ENCODE results near the gene ARHGAP9. TPM values are rescaled to one million over a fixed set of nuclear protein-coding genes. Genes with fewer than 3 reads are reported as not detected.

The ARHGAP9 gene
- total and polyA plus RNA-seq, 2 of the 8 experiments (the other 6 are each of a cell fraction or from before 2014, with no cell fraction given) = 3.2 to 6.0 TPM

DNA sequence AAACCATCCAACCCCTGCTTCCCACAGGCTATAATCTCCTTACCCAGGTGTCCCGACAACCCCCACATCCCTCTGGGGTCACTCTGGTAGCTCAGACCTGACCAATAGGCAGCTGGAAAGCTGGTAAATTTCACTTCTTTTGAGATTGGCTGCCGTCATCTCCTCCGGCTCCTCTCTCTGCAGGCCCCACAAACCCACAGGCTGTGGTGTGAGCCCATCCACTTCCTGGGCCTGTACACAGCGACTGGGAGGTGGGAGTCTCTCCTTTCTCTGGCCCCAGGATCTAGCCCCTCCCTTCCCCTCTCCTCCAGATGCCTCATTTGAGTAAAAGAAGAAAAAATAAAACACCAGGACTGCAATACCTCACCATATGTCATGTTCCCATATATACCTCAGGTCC lies 44.4 kb downstream of the ARHGAP9 start:
- DNase-seq (ENCODE audit: low read depth in 1 of 2, low spot score in 2 of 2) = no peak
- Histone ChIP-seq H4K5ac (ENCODE audit: insufficient read length, low read depth, low read length) (no peak overlapping the region), H4K20me1 (replicated peaks in 1 of 2; ENCODE audit: control insufficient read depth in 1 of 2, insufficient read depth in 2 of 2, low read length in 2 of 2) (no peaks in the 10 kb centered on the region), H3K4ac (replicated peaks; ENCODE audit: insufficient read length, low read depth, low read length) (no peak overlapping the region), H3K9ac (replicated peaks in 1 of 4; ENCODE audit: extremely low read depth in 1 of 4, low read depth in 3 of 4, low read length in 3 of 4) (no peak overlapping the region), H3K27ac (ENCODE audit: low read depth, low read length) (no peak overlapping the region), H2BK20ac (ENCODE audit: low read length) (no peak overlapping the region), H2AK5ac (ENCODE audit: low read depth, low read length) (no peak overlapping the region), H3K4me3 (ENCODE audit: extremely low read depth in 1 of 4, insufficient read depth in 2 of 4, low read depth in 3 of 4, low read length in 4 of 4) (no peak overlapping the region), H3K79me2 (ENCODE audit: control insufficient read depth in 1 of 2, insufficient read depth in 2 of 2, low read length in 2 of 2) (no peaks in the 10 kb centered on the region), H3K4me2 (ENCODE audit: insufficient read depth in 1 of 2, low read depth in 2 of 2, low read length in 2 of 2) (no peak overlapping the region), H3K23me2 (ENCODE audit: low read depth, low read length) (no peaks in the 10 kb centered on the region; the same call in 1 of the 2 replicates), H2BK120ac (replicated peaks; ENCODE audit: low read depth, low read length) (no peak overlapping the region), H4K91ac (replicated peaks; ENCODE audit: insufficient read length, low read length) (no peak overlapping the region), H4K8ac (ENCODE audit: extremely low read depth, insufficient read depth, low read length) (peak overlapping the region; percentile 79; the same call in 1 of the 2 replicates), H3K36me3 (ENCODE audit: control insufficient read depth in 2 of 4, insufficient read depth in 4 of 4, low read length in 3 of 4) (no peaks in the 10 kb centered on the region), H3K27me3 (replicated peaks in 1 of 4; ENCODE audit: control insufficient read depth in 3 of 4, extremely low read depth in 1 of 4, insufficient read depth in 3 of 4, low read length in 3 of 4) (no peaks in the 10 kb centered on the region), H2BK5ac (ENCODE audit: low read depth, low read length) (no peak overlapping the region; the same call in 1 of the 2 replicates), H3K23ac (ENCODE audit: insufficient read length) (no peak overlapping the region), H3K4me1 (replicated peaks in 1 of 4; ENCODE audit: control insufficient read depth in 3 of 4, insufficient read depth in 4 of 4, low read length in 3 of 4) (0 out of 7 replicates have a peak, but pooled peaks cover 0 to 3% (median 0%) of the 10 kb centered on the region in 4 experiments), H3K9me3 (ENCODE audit: insufficient read depth in 2 of 2, low read depth in 1 of 2, low read length in 1 of 2) (no peaks in the 10 kb centered on the region), H2BK12ac (ENCODE audit: low read depth, low read length) (no peak overlapping the region), H3K14ac (ENCODE audit: insufficient read length) (no peak overlapping the region), H3K18ac (ENCODE audit: extremely low read depth, low read length) (no peak overlapping the region; the same call in 1 of the 2 replicates), H3K56ac (replicated peaks; ENCODE audit: insufficient read length, low read depth, low read length) (no peak overlapping the region), H2BK15ac (ENCODE audit: low read length) (no peak overlapping the region), H3K79me1 (ENCODE audit: low read depth, low read length) (no peaks in the 10 kb centered on the region), H2AFZ (ENCODE audit: low read length) (no peak overlapping the region; the same call in 1 of the 2 replicates)
- ChIA-PET POLR2A (ENCODE audit: partially characterized antibody) (interaction anchor here (0.6 to 13.2 kb wide), 5 partner anchors 12 to 193 kb away, joined by 3 to 168 read pairs (median 5); partner anchors contain the start of genes GLI1 and INHBE), CTCF (ENCODE audit: partially characterized antibody) (interaction anchor here (0.6 to 7.7 kb wide), 8 partner anchors 17 to 170 kb away, joined by 3 to 112 read pairs (median 4); partner anchors contain the start of gene INHBE)
- 92% methylated on average over 4 of the region's 4 CpGs; no CpG with 5 or more reads in 1 of the 2 experiments for WGBS, 2 experiments (ENCODE audit: extremely low coverage in 1 of 2, insufficient coverage in 1 of 2, insufficient read length in 1 of 2, insufficient replicate concordance in 2 of 2, low coverage in 1 of 2, low lambda C conversion rate in 2 of 2, missing lambda C conversion rate in 1 of 2)
- no peak for TF ChIP-seq POLR2A (IDR thresholded peaks at IDR 0.05; ENCODE audit: control extremely low read depth in 1 of 2, low read depth in 2 of 2, low read length in 2 of 2)
- no peak for TF ChIP-seq HDAC6 (IDR thresholded peaks at IDR 0.05; ENCODE audit: low read depth, low read length)
- no peak for TF ChIP-seq EZH2 (IDR thresholded peaks at IDR 0.05; ENCODE audit: low read depth, low read length, severe bottlenecking)
- no peak for TF ChIP-seq POLR2AphosphoS5 (IDR thresholded peaks at IDR 0.05; ENCODE audit: low read depth, low read length)
- no peak for TF ChIP-seq CHD1 (IDR thresholded peaks at IDR 0.05; ENCODE audit: low read depth, low read length)
- no peak for FAIRE-seq

All from H1 (cell line).